ENCODE results near the gene ZBTB16.
A peak's percentile ranks its signal among the peaks of the same experiment; 100 is the strongest.

ZBTB16 gene

GRCh38 chr11:114181752-114182151, 122.2 kb downstream of the ZBTB16 start:
- FAIRE-seq, result no peak
- DNase-seq (ENCODE audit: low spot score), result no peak

GRCh38 chr11:114182471-114183043, 123.0 kb downstream of the ZBTB16 start:
- FAIRE-seq, result peak; percentile 42
- no peak for DNase-seq (ENCODE audit: low spot score)

GRCh38 chr11:114183044-114183511, 123.6 kb downstream of the ZBTB16 start:
- no peak for DNase-seq (ENCODE audit: low spot score)
- no peak for FAIRE-seq

- DNase-seq (ENCODE audit: low spot score) (no peak), FAIRE-seq (no peak)
Observed at GRCh38 chr11:114185436-114185835, 125.9 kb downstream of the ZBTB16 start.

- DNase-seq (ENCODE audit: low spot score), result no peak
- no peak for FAIRE-seq
Observed at GRCh38 chr11:114187173-114187572, 127.7 kb downstream of the ZBTB16 start.

GRCh38 chr11:114188851-114189570, 129.5 kb downstream of the ZBTB16 start:
- no peak for DNase-seq (ENCODE audit: low spot score)
- FAIRE-seq, result no peak

GRCh38 chr11:114190630-114191029, 131.1 kb downstream of the ZBTB16 start:
- no peak for DNase-seq (ENCODE audit: low spot score)
- FAIRE-seq, result no peak

- FAIRE-seq, result no peak
- DNase-seq (ENCODE audit: low spot score), result no peak
Observed at GRCh38 chr11:114191893-114192292, 132.4 kb downstream of the ZBTB16 start.

- FAIRE-seq (no peak), DNase-seq (ENCODE audit: low spot score) (no peak)
Observed at GRCh38 chr11:114192841-114193389, 133.4 kb downstream of the ZBTB16 start.

- DNase-seq (ENCODE audit: low spot score) (no peak), FAIRE-seq (no peak)
Observed at GRCh38 chr11:114193730-114194679, 134.5 kb downstream of the ZBTB16 start.

GRCh38 chr11:114194702-114195101, 135.2 kb downstream of the ZBTB16 start:
- FAIRE-seq (no peak), DNase-seq (ENCODE audit: low spot score) (no peak)

- DNase-seq (ENCODE audit: low spot score), result no peak
- FAIRE-seq, result no peak
Observed at GRCh38 chr11:114195151-114195550, 135.6 kb downstream of the ZBTB16 start.

- DNase-seq (ENCODE audit: low spot score) (no peak), FAIRE-seq (no peak)
Observed at GRCh38 chr11:114195981-114196731, 136.6 kb downstream of the ZBTB16 start.

- FAIRE-seq, result no peak
- no peak for DNase-seq (ENCODE audit: low spot score)
Observed at GRCh38 chr11:114196997-114197703, 137.6 kb downstream of the ZBTB16 start.

- FAIRE-seq, result peak; percentile 84
- DNase-seq (ENCODE audit: low spot score), result peak; percentile 75
Observed at GRCh38 chr11:114197799-114198500, 138.4 kb downstream of the ZBTB16 start.

GRCh38 chr11:114199051-114199450, 139.5 kb downstream of the ZBTB16 start:
- no peak for FAIRE-seq
- no peak for DNase-seq (ENCODE audit: low spot score)

GRCh38 chr11:114200351-114201133, 141.0 kb downstream of the ZBTB16 start:
- DNase-seq (ENCODE audit: low spot score) (no peak), FAIRE-seq (no peak)

- no peak for FAIRE-seq
- no peak for DNase-seq (ENCODE audit: low spot score)
Observed at GRCh38 chr11:114201219-114201618, 141.7 kb downstream of the ZBTB16 start.

Measured in urothelium cell line (cell line).